AG04449 (cell line): ENCODE data around the gene ZBTB5.

Experiments
- CTCF ChIA-PET: fragments of 350-600 bp; formaldehyde crosslinking; extraction: SDS; loops from one replicate; lab custom pipeline; 2021; ENCODE audit warnings: antibody characterized with exemption; lab: Yijun Ruan, JAX
- POLR2A ChIA-PET: fragments of 400-600, 350-600 bp; formaldehyde crosslinking; extraction: SDS; loops from one replicate; lab custom pipeline; 2020; ENCODE audit warnings: antibody characterized with exemption, inconsistent platforms; lab: Yijun Ruan, JAX
- DNase-seq: peaks from one replicate; pipeline ENCODE4 v3.0.0-alpha.2; 2010; ENCODE audit warnings: low read depth, low spot score
- H3K4me3 ChIP-seq: 2 replicates; pipeline ENCODE4 v1.5.1; 2011; ENCODE audit warnings: low read depth, mild to moderate bottlenecking, control low read depth, low read length
- TF ChIP-seq, protein P1 (sequence below): IDR thresholded peaks from one replicate; pipeline ENCODE4 v1.5.1; 2011; ENCODE audit warnings: mild to moderate bottlenecking, moderate library complexity, low read length, control low read depth, inconsistent platforms; ENCODE audit not compliant: insufficient read depth; ENCODE audit errors: missing control alignments

Gene ZBTB5

GRCh38 chr9:37419204-37419603 is 46.0 kb downstream of the ZBTB5 start:
- TF ChIP-seq, protein P1, sequence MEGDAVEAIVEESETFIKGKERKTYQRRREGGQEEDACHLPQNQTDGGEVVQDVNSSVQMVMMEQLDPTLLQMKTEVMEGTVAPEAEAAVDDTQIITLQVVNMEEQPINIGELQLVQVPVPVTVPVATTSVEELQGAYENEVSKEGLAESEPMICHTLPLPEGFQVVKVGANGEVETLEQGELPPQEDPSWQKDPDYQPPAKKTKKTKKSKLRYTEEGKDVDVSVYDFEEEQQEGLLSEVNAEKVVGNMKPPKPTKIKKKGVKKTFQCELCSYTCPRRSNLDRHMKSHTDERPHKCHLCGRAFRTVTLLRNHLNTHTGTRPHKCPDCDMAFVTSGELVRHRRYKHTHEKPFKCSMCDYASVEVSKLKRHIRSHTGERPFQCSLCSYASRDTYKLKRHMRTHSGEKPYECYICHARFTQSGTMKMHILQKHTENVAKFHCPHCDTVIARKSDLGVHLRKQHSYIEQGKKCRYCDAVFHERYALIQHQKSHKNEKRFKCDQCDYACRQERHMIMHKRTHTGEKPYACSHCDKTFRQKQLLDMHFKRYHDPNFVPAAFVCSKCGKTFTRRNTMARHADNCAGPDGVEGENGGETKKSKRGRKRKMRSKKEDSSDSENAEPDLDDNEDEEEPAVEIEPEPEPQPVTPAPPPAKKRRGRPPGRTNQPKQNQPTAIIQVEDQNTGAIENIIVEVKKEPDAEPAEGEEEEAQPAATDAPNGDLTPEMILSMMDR: no peak
- ChIA-PET CTCF (interaction anchor here (1.4 kb wide), 1 partner anchor 12 kb away, joined by 4 read pairs; no protein-coding TSS in a partner anchor), POLR2A (interaction anchor here (0.5 kb wide), 1 partner anchor 387 kb away, joined by 3 read pairs; no protein-coding TSS in a partner anchor)
- no peak for DNase-seq
- H3K4me3 ChIP-seq: no peak overlapping the region

GRCh38 chr9:37417857-37418618 is 47.2 kb downstream of the ZBTB5 start:
- no peak overlapping the region for H3K4me3 ChIP-seq
- TF ChIP-seq, protein P1: no peak
- POLR2A ChIA-PET: no interaction called here
- no peak for DNase-seq
- CTCF ChIA-PET: interaction anchor here (1.3 to 2.6 kb wide), 3 partner anchors 11 to 545 kb away, joined by 4 to 15 read pairs (median 5); no protein-coding TSS in a partner anchor

DNA sequence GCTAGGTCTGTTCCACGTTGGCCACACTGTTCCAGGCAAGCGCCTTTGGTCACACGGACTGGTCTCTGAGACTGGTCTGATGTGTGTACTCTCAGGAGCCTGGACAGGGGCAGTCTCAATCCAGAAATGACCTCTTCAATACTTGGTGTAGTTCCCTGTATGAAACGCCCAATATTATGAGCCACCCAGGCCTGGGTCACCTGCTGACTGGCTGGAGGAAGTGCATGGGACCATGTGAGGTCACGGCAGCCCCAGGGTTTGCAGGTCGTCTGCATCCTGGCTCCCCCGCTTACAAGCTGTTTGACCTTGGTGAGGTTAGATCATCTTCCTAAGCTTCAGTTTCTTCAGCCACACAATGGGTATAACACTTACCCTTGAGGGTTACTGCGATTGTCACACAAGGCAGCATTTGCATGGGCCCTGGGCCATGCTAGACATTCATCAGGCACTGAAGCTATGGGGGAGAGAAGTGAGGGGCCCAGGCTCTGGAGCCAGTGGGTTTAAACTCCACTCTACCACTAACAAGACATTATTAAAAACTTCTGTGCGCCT is 47.9 kb downstream of the ZBTB5 start:
- DNase-seq: no peak
- CTCF ChIA-PET: interaction anchor here (1.3 to 2.6 kb wide), 2 partner anchors 10 to 544 kb away, joined by 5 to 15 read pairs; no protein-coding TSS in a partner anchor
- POLR2A ChIA-PET: no interaction called here
- no peak overlapping the region for H3K4me3 ChIP-seq
- TF ChIP-seq, protein P1: no peak

DNA sequence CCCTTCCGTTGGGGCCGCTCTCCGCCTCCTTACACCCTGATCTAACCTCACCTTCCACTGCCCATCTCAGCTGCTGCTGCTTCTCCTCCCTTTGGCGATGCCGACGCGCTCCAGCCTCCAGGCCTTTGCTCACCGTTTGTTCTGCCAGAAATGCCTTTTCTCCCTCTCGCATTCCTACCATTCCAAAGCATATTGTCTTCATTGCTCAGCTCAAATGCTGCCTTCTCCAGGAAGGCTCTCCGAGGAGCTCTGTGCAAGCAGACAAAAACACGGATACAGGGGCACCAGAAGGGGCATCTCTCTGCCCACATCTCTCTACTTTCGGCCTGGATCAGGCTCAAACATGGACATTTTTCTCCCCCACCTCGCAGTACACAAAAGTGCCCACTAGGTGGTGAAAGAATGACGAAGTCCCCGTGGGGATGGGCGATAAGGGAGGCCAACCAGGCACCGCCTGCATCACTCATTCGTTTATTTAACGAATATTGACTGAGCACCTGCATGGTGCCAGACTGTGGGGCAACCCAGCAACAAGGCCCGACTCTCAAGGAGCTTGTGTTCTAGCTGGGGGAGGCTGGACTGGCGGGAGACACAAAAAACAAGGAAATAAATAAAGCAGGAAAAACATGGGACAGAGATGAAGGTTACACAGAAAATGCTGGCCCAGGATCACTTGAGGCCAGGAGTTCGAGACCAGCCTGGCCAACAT is 50.1 kb downstream of the ZBTB5 start:
- DNase-seq: peak; percentile 42
- TF ChIP-seq, protein P1: peak; percentile 81
- ChIA-PET POLR2A (interaction anchor here (0.6 kb wide), 1 partner anchor 127 kb away, joined by 3 read pairs; no protein-coding TSS in a partner anchor), CTCF (interaction anchor here (0.6 to 6.3 kb wide), 18 partner anchors 8 to 554 kb away, joined by 3 to 50 read pairs (median 5); no protein-coding TSS in a partner anchor)
- H3K4me3 ChIP-seq: no peak overlapping the region

DNA sequence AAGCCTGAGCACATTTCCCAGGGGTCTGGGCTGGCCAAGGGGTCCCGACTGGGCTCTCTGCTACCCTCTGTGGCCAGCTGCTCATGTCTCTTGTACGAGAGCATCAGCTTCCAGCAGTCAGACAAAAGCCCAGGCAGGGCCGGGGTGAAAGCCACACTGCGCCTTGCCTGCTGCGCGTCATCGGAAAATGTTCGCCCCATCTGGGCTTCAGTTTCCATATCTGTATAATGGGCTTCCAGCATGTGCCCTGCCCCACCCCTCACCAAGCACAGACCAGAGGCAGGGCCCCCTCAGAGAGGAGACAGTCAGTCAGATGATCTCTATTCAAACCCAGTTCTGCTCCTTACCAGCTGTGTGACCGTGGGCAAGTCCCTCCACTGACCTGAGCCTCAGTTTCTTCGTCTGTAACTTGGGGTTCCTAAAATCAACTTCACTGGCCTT is 50.7 kb downstream of the ZBTB5 start:
- CTCF ChIA-PET: interaction anchor here (0.6 to 6.3 kb wide), 13 partner anchors 9 to 553 kb away, joined by 3 to 50 read pairs (median 5); no protein-coding TSS in a partner anchor
- no peak overlapping the region for H3K4me3 ChIP-seq
- DNase-seq: no peak
- POLR2A ChIA-PET: interaction anchor here (0.6 to 0.9 kb wide), 2 partner anchors 8 to 126 kb away, joined by 3 read pairs; partner anchors contain the start of gene GRHPR
- TF ChIP-seq, protein P1: no peak
